DMS 273 treated with DMSO at 0.1 percent for 48 hours (cell line): Measurements from ENCODE around the gene FLNA.
"Not testable (repeated sequence)": the region's sequence is repeated elsewhere in the genome, so short reads cannot be mapped to it uniquely, and the experiment has no call there.

ENCODE experiments used
- DNase-seq: peaks from one replicate; lab custom pipeline; 2025; lab: John Stamatoyannopoulos, UW

FLNA gene, protein sequence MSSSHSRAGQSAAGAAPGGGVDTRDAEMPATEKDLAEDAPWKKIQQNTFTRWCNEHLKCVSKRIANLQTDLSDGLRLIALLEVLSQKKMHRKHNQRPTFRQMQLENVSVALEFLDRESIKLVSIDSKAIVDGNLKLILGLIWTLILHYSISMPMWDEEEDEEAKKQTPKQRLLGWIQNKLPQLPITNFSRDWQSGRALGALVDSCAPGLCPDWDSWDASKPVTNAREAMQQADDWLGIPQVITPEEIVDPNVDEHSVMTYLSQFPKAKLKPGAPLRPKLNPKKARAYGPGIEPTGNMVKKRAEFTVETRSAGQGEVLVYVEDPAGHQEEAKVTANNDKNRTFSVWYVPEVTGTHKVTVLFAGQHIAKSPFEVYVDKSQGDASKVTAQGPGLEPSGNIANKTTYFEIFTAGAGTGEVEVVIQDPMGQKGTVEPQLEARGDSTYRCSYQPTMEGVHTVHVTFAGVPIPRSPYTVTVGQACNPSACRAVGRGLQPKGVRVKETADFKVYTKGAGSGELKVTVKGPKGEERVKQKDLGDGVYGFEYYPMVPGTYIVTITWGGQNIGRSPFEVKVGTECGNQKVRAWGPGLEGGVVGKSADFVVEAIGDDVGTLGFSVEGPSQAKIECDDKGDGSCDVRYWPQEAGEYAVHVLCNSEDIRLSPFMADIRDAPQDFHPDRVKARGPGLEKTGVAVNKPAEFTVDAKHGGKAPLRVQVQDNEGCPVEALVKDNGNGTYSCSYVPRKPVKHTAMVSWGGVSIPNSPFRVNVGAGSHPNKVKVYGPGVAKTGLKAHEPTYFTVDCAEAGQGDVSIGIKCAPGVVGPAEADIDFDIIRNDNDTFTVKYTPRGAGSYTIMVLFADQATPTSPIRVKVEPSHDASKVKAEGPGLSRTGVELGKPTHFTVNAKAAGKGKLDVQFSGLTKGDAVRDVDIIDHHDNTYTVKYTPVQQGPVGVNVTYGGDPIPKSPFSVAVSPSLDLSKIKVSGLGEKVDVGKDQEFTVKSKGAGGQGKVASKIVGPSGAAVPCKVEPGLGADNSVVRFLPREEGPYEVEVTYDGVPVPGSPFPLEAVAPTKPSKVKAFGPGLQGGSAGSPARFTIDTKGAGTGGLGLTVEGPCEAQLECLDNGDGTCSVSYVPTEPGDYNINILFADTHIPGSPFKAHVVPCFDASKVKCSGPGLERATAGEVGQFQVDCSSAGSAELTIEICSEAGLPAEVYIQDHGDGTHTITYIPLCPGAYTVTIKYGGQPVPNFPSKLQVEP (N-terminal part only)

DNA sequence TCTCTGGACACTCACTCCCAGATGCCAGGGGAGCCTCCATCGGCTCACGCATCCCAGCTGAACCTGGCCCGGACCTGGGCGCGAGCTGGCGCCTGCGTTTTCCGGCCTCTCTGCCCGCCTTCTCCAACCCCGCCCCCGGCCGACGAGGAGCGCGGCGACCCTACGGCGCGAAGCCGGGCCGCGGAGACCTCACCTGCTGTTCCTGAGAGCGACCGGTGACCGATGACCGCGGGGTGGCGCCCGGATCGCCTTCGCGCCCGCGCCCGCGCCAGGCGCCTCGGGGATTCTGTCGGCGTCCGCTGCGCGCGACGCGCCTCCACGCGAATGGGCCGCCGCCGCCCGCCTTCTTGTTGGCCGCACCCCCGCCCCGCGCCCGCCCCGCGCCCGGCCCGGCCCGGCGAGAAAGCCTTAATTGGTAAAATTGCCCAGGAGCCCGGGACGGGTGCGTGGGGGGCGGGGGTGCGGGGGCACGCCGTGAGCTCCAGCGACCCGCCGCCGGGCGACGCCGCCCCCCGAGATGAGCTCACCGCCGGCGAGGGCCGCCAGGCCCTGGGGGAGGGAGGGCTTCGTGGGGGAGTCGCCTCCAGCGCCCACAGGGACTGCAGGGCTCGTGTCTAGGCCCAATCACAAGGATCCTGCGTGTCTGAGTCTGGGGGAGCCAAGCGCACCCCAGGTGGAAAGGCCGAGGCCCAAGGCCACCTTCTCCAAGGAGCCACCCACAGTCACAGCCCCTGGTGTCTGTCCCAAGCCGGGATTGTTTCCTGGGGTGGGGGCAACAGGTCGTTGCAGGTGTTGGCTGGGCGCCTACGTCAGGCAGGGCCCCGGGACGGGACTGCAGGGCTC lies at the start of gene FLNA:
TSS of gene FLNA (minus strand) at position 322 of the 843 bp plus-strand sequence. CDS start 3,389 bp downstream, outside the sequence.
- no peak for DNase-seq

DNA sequence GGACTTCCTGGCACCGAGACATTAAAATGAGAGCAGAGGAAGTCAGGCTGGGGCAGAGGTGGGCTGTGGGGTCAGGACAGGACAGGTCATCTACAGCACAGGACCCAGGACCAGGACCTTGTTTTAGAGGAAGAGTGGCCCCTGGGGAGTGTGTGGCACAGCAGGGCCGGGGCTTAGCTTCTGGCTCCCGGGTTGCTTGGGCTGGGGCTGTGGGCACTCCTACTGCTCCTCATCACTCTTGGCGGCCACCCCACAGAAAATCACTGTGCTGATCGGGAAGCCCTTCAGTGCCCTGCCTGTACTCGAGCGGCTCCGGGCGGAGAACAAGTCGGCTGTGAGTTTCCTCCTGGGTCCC lies 45.9 kb upstream of the FLNA start:
- no peak for DNase-seq

DNA sequence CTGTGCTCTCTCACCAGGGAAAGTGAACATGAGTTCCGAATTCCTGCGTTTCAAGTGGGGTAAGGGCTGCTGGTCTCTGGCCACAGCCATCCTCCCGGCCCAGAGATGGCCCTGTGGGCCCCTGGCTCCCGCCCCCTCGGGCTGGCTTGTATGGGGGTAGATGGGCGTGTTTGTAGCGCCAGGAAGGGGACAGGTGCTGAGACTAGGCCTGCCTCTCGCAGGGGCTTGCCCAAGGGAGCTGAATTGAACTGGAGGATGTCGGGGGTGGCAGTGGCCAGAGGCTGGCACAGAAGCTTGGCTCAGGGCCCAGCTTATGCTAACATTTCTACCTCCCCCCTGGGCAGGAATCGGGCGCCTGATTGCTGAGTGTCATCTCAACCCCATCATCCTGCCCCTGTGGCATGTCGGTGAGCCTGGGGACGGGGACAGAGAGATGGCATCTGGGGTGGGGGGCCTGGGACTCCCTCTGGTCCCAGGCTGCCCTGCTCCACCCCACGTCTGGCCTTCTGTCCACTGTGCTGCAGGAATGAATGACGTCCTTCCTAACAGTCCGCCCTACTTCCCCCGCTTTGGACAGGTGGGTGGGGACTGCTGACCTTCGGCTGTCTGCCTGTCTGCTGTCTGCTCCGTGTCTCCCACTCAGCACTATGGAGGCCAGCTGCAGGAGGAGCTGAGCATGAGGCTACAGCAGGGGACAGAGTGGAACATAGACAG lies 45.4 kb upstream of the FLNA start:
- no peak for DNase-seq

DNA sequence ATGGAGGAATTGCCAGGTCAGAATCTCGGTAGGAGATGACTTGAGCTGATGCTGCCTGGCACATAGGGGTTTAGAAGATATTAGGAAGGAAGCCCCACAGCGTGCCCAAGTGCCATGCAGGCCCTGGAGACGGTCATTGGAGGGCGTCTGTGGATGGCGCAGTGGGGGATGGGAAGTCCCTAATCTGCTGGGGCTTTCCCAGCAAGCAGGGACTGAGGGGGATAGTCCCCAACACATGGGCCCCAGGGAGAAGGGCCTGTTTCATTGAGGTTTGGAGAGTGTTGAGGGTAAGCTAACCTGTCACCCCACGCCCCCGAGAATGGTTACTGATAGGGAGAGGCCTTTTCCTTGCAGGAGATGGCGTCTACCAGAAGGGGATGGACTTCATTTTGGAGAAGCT lies 44.8 kb upstream of the FLNA start:
- DNase-seq, result no peak

DNA sequence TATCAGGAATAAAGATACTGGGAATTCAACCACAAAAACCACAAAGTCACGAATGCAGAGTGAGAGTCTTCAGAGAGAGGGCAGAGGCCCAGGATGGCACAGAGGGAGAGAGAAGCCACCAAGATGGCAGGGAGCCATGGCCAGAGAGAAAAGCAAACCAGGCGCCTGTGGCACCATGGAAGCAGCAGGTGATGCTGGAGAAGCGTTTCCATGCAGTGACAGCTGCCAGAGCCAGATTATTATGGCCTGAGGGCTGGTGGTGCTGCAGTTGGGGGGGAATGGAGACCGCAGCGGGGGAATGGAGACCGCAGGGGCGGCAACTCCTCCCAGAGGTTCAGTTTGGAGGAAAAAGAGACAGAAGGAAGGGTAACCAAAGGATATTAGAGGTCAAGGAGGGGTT lies 42.7 kb upstream of the FLNA start:
- no peak for DNase-seq

DNA sequence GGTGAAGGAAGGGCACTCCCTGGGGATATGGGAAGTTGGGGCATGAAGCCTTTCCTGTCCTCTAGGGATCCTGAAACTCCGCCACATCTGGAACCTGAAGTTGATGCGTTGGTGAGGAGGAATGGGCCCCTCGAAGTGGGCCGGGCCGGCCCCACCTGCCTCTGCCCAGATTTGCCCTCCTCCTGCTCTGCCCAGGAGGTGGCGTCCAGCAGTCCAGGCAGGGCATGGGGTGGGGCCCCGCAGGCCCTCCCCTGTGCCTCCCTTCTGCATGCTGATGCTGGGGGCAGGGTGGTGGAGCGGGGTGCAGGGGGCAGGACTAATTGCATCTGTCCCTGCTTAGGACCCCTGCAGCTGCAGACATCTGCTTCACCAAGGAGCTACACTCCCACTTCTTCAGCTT lies 38.7 kb upstream of the FLNA start:
- DNase-seq, result no peak

DNA sequence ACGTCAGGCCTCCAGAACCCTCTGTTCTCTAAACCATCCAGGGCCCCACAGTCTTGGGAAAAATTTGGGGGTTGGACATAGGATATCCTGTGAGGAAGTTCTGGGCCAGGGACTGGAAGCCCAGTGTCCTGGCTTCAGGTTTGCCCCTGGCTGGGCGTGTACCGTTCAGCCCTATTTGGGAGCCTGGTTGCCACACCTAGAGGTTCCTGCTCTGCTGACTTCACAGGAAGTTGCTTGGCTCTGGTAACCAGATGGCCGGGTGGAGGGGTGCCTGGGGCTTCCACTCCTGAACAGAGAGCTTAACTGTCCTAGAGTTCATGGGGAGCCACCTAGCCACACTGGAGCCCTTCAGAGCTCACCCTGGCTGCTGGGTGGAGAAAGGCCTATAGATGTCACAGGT lies 38.0 kb upstream of the FLNA start:
- no peak for DNase-seq

DNA sequence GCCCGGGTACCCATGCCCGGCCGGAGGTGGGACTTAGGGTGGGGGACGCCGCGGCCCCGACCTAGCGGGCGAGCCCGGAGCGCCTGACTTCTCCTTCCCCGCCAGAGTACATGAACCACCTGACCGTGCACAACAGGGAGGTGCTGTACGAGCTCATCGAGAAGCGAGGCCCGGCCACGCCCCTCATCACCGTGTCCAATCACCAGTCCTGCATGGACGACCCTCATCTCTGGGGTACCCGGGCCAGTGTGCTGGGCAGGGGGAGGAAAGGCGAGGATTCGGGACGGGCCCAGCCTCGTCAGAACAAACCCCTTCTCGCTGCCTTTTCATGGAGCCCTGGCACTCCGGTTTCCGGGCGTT lies 37.5 kb upstream of the FLNA start:
- no peak for DNase-seq

DNA sequence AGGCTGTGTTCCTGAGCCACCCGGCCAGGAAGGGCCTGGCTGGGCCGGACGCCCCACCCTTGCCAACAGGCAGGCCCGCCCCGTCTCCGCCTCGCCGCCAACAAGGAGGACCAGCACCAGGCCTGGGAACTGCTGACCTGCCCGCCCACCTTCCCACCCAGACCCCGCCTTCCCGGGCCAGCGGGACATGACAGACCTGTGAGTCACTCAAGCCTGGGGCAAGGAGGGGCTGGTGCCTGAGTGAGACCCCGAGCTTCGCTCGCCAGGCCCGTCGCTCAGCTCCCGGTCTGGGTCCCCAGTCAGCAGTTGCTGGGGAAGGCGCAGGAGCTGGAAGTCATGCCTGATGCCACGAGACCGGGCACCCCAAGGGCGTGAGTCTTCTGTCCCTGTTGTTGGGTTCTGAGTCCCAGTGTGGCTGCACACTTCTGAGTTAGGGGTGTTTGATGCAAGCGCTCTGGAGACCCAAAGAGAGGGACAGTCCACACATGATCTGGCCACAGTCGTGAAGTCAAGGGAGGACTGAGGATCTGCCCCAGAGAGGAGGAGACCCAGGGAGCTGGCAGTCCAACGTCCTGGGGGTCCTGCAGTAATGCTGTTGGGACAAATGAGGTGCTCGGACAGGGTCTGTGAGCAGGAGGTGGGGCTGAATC lies 34.9 kb upstream of the FLNA start, which contains the start of gene DNASE1L1:
TSS of gene DNASE1L1 (minus strand) at position 33 of the 650 bp plus-strand sequence. CDS start 3,686 bp downstream, outside the sequence.
- DNase-seq, result no peak

DNA sequence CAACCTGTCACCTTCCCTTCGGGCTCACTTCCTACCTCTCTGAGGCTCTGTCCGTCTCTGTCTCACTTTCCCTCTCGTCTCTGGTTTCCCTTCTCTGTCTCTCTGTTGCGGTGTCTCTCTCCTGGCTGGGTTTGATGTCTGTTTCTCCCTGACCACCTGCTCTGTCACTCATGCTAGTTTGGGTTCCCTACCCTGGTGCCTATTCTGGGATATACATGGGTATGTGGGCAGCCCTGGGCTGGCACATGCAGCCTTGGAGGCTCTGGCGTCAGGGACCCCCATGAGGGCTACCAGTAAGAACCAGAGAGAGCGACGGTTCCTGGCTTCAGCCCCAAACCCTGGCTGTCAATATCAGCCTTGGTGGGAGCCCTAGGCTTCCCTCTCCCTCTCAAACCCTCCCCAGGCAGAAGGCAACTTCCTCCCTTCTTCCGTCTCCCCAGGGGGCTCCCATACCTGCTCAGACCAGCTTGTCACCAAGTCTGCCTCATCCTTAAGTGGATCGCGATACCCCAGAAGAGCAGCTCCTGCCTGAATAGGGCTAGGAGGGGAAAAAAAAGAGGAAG lies 34.3 kb upstream of the FLNA start:
- DNase-seq, result no peak

DNA sequence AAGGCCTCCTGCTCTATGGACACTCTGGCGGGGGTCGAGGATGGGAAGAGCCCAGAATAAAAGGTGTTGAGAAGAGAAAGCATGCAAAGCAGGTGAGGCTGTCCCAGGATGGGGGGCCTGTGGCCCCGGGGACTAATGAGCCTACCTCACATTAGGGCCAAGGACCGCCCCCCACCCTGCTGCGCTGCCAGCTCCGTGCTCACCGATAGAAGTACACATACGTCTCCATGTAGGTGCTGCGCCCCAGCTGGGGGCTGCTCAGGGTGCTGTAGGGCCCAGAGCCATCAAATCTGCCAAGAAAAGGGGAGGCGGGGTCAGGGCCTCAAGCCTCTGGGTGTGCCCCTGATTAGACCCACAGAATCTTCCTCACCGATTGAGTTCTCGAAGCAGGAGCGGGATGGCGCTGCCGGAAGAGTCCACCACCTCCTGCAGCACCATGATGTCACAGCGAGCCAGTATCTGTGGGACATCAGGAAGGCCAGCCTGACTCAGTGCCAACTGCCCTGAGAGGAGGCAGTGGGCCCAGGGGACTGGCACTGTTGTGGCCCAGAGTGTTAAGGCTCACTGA lies 30.3 kb upstream of the FLNA start:
- DNase-seq, result no peak

DNA sequence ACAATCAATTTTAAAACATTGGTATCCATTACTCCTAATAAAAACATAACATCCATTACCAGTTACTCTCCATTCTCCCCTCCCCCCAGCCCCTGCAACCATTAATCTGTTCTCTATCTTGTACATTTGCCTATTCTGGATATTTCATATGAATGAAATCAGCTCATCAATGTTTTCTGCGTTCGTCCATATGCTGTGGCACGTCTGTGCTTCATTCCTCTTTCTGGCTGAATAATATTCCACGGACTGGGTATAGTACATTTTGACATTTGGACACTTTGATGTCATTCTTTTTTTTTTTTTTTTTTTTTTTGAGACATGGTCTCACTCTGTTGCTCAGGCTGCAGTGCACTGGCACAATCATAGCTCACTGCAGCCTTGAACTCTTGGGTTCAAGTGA lies 29.4 kb upstream of the FLNA start:
- DNase-seq, result no peak

DNA sequence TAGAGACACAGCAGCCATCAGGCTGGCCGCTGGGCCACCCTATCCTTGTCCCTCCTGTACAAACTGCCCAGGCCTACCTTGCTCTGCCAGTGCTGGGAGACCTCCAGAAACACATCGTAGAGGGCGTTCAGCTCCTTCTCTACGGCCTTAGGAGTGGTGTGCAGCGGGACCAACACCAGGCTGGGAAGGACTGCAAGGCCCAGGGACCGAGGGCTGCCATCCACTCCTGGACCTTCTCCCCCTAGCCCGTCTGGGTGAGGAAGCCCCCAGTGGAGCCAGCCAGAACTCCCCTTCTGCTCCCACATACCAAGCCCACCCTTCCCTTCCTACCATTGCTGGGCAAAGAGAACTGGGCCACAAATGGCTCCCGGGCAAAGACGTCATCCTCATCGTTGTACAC lies 28.8 kb upstream of the FLNA start:
- DNase-seq, result no peak

DNA sequence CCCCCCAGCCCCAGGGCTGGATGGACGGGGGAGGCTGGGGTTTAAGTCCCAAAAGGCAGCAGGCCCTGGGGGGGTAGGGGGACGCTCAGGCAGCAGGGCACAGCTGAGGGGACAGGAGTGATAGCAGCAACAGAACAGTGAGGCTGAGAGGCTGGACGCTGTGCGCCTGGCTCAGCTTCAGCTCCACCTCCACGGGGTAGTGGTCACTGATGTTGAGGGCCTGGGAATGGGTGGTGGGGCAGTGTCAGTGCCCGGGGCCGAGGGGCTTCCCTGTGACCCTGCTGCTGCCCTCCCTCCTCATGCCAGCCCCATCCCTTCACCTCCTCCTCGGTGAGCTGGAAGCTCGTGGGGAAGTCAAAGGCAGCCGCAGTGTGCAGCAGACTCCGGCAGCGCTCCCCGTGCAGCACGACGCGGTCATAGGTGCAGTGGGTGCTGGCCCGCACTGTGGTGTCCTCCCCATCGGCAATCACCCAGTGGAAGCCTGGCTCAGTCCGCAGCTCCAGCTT lies 28.2 kb upstream of the FLNA start:
- DNase-seq, result no peak

DNA sequence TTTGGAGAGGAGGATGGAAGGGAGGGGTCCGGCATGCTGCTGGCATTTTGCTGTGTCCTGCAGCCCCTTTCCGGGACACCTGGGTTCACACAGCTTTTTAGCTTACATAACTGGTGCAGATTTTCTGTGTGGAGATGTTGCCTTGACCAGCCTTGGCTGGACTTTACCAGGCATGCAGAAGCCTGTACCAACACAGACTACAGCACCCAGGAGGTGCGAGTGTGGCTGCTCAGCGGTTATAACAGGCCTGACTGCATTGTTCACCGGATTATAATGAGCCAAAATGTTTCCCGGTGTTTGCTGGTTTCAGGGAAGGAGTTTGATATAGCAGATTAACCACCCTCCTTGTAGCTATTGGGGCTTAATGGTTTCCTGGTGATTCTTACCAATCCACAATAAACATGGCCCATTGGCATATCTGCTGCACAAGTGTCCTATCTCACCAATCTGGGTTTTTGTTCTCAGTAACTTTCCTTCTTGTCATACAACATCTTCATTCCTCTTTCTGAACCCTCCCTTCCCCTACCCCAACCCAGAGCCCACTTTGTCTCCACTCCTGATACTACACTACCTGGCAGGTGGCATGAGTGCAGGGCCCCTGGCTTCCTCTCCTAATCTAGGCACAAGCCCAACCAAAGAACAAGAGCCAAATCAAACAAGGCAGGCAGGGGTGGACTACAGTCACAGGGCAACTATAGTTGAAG lies 27.6 kb upstream of the FLNA start:
- no peak for DNase-seq

DNA sequence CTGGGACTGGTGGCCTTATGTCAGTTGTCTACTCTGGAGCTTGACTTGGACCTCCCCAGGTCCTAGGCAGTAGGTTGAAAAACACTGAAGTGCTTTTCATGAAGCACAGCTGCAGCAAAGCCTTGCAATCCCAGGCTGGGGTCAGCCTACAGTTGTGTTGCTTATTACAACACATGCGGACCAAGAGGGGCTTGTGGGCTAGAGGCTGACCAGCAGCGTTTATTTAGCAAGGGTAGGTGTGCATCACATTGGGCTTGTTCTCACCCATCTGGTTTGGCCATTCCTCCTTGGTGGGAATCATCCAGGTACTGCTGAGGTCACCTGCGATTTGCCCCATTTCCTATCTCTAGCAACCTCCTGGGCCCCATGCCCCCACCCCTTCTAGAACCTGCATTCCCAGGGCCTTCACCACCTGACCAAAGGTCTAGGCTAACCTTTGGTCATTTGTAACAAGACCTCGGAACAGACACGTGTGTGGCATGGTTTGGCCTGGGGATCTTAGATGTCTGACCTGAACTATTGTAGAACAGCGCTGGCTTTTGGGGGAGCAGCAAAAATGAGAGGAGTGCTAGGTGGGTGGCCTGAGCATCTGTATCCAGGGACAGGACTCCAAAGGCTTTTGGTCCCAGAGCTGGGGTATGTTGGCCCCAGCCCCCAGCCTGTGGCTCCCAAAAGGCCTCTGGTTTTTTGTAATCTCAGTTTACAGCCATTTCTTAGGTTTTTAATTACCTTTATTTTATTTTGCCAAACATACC lies 26.8 kb upstream of the FLNA start:
- peak; percentile 63 for DNase-seq

DNA sequence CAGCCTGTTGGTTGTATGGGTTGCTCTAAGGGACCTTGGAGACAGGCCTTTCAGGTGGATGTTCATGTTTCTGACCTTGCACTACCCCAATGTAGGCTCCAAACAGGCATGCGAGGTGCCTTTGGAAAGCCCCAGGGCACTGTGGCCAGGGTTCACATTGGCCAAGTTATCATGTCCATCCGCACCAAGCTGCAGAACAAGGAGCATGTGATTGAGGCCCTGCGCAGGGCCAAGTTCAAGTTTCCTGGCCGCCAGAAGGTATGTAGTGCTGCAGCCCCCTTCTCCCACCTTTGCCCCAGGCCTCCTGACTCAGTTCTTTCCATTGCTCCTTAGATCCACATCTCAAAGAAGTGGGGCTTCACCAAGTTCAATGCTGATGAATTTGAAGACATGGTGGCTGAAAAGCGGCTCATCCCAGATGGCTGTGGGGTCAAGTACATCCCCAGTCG lies 26.0 kb upstream of the FLNA start:
- not testable (repeated sequence) for DNase-seq
